ENCODE results near the gene ARFGEF3. TPM values are rescaled to one million over a fixed set of nuclear protein-coding genes. Genes with fewer than 3 reads are reported as not detected.

Gene ARFGEF3
- total RNA-seq, 1 donor = under 0.01 TPM

DNA sequence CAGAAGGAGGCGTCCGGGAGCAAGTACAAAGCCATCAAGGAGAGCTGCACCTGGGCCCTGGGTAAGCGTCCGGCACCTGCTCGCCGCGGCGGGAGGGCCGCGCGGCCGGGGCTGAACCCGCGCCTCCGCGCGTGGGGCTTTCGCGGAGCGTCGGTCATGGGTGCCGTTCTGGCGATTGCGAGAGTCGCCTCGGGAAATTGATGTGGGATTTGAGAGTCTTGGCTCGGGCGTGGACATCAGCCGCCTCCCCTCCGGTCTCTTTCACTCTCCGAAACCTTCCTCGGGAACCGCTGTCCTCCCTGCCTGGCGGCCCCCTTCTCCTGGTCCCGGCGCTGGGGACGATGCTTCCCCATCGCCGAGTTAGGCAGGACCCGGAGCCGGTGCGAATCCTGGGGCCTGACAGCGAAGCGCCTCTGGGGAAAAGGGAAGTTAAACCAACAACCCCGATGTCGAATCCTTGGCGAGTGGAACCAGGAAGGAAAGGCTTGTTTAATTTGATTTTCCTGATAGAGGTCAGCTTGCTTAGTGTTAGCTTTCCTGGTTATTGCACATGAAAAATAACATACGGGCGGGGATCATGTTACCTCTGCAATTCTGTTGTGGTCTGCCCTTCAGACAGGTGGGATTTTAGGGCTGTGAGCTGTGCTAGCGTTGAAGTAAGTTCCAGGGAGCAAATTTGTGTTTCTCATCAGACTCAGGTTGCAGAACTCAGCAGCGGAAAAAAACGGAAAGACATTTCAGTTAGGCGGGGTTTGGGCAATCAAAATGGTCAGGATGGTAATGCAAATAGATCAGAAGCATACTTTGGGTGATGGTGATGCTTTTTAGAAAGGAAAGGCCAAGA is 594 bp downstream of the ARFGEF3 start:
- peak overlapping the region; percentile 87 for H2AFZ ChIP-seq (ENCODE audit: low read length)
- peaks cover 4% of the 10 kb centered on the region for H3K4me1 ChIP-seq (ENCODE audit: insufficient read depth, low read length)
- H3K4me3 ChIP-seq (ENCODE audit: insufficient read depth, low read length) = peak overlapping the region; percentile 69
- H3K9me3 ChIP-seq (ENCODE audit: low read depth, low read length) = no peaks in the 10 kb centered on the region
- no peaks in the 10 kb centered on the region for H4K20me1 ChIP-seq (ENCODE audit: insufficient read depth, low read length)
- no peaks in the 10 kb centered on the region for H3K79me2 ChIP-seq (ENCODE audit: insufficient read depth, low read length)
- DNase-seq (ENCODE audit: insufficient read length, low spot score, missing footprints) = peak; percentile 91
- H3K36me3 ChIP-seq (ENCODE audit: insufficient read depth, low read length) = no peaks in the 10 kb centered on the region
- no peak overlapping the region for H3K27ac ChIP-seq (ENCODE audit: low read depth, low read length)
- peak overlapping the region; percentile 85 for H3K4me2 ChIP-seq (ENCODE audit: insufficient read depth, low read length)
- peaks cover 66% of the 10 kb centered on the region for H3K27me3 ChIP-seq (ENCODE audit: insufficient read depth, low read length)
- TF ChIP-seq, protein P1, sequence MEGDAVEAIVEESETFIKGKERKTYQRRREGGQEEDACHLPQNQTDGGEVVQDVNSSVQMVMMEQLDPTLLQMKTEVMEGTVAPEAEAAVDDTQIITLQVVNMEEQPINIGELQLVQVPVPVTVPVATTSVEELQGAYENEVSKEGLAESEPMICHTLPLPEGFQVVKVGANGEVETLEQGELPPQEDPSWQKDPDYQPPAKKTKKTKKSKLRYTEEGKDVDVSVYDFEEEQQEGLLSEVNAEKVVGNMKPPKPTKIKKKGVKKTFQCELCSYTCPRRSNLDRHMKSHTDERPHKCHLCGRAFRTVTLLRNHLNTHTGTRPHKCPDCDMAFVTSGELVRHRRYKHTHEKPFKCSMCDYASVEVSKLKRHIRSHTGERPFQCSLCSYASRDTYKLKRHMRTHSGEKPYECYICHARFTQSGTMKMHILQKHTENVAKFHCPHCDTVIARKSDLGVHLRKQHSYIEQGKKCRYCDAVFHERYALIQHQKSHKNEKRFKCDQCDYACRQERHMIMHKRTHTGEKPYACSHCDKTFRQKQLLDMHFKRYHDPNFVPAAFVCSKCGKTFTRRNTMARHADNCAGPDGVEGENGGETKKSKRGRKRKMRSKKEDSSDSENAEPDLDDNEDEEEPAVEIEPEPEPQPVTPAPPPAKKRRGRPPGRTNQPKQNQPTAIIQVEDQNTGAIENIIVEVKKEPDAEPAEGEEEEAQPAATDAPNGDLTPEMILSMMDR (IDR thresholded peaks at IDR 0.05; ENCODE audit: extremely low read depth, low read depth, low read length) = no peak

DNA sequence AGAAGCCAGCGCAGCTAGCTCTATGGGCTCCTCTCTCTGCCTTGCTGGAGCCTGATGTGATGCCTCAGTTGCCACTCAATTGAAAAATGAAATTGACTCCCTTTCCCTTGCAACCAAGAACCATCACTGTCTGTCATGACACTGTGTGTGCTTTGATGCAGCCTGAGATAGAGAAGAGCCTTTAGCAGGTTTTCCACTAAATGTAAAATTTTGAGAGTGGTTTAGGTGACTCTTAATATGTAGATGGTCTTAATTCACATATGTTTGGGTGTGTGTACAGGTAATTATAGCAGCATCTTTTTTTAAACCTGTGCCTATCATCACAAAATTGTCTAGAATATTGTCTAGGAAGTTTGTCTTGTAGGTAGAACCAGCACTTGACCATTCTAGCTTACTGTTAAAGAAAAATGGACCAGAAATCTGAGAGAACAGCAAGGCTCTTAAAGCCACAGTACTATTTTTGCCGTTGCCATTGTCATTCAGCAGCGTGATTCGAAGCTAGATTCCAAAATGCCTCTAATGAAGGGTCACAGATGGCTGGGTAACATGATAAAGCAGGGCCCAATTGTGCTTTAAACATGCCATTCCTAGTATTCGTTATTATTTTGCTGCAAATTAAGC is 1.3 kb downstream of the ARFGEF3 start:
- Histone ChIP-seq H3K79me2 (ENCODE audit: insufficient read depth, low read length) (no peaks in the 10 kb centered on the region), H3K4me2 (ENCODE audit: insufficient read depth, low read length) (no peak overlapping the region), H3K27ac (ENCODE audit: low read depth, low read length) (no peak overlapping the region), H3K36me3 (ENCODE audit: insufficient read depth, low read length) (no peaks in the 10 kb centered on the region), H4K20me1 (ENCODE audit: insufficient read depth, low read length) (no peaks in the 10 kb centered on the region), H2AFZ (ENCODE audit: low read length) (no peak overlapping the region), H3K27me3 (ENCODE audit: insufficient read depth, low read length) (peaks cover 64% of the 10 kb centered on the region), H3K4me1 (ENCODE audit: insufficient read depth, low read length) (peaks cover 4% of the 10 kb centered on the region), H3K9me3 (ENCODE audit: low read depth, low read length) (no peaks in the 10 kb centered on the region), H3K4me3 (ENCODE audit: insufficient read depth, low read length) (no peak overlapping the region)
- DNase-seq (ENCODE audit: insufficient read length, low spot score, missing footprints) = peak; percentile 48
- TF ChIP-seq, protein P1 (IDR thresholded peaks at IDR 0.05; ENCODE audit: extremely low read depth, low read depth, low read length) = no peak

DNA sequence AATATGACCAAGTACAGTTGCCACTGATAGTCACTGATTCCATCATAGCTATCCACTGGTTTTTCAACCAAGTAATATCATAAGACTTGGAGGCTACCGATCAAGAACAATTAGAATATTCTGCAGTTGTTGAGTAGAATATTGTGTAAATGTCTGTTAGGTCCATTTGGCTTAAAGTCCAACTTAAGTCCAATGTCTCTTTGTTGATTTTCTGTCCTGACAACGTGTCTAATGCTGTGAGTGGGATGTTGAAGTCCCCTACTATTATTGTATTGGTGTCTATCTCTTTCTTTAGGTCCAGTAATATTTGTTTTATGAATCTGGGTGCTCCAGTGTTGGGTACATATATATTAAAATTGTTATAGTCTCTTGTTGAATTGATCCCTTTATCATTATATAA is 13.9 kb downstream of the ARFGEF3 start:
- Histone ChIP-seq H3K4me1 (ENCODE audit: insufficient read depth, low read length) (no peaks in the 10 kb centered on the region), H3K4me2 (ENCODE audit: insufficient read depth, low read length) (no peak overlapping the region), H2AFZ (ENCODE audit: low read length) (no peak overlapping the region), H3K4me3 (ENCODE audit: insufficient read depth, low read length) (no peak overlapping the region), H4K20me1 (ENCODE audit: insufficient read depth, low read length) (no peaks in the 10 kb centered on the region), H3K36me3 (ENCODE audit: insufficient read depth, low read length) (no peaks in the 10 kb centered on the region), H3K27ac (ENCODE audit: low read depth, low read length) (no peak overlapping the region), H3K79me2 (ENCODE audit: insufficient read depth, low read length) (no peaks in the 10 kb centered on the region), H3K27me3 (ENCODE audit: insufficient read depth, low read length) (peaks cover under 1% of the 10 kb centered on the region), H3K9me3 (ENCODE audit: low read depth, low read length) (peaks cover 4% of the 10 kb centered on the region)
- DNase-seq (ENCODE audit: insufficient read length, low spot score, missing footprints) = no peak
- TF ChIP-seq, protein P1 (IDR thresholded peaks at IDR 0.05; ENCODE audit: extremely low read depth, low read depth, low read length) = no peak

DNA sequence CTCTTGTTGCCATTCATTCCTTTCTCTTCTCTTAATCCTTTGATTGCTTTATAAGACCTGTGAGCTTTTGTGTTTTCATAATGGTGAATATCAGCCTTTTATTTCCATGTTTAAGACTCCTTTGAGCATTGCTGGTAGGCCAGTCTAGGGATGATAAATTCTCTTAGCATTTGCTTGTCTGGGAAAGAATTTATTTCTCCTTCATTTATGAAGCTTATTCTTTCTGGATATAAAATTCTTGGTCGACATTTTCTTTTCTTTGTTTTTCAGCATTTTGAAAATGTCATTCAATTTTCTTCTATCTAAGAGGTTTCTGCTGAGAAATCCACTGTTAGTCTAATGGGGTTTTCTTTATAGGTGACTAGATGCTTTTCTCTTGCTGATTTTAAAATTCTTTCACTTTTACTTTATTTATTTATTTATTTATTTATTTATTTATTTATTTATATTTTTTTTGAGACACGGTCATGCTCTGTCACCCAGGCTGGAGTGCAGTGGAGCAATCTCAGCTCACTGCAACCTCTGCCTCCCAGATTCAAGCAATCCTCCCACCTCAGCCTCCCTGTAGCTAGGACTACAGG is 15.0 kb downstream of the ARFGEF3 start:
- Histone ChIP-seq H3K4me3 (ENCODE audit: insufficient read depth, low read length) (no peak overlapping the region), H4K20me1 (ENCODE audit: insufficient read depth, low read length) (no peaks in the 10 kb centered on the region), H2AFZ (ENCODE audit: low read length) (no peak overlapping the region), H3K27ac (ENCODE audit: low read depth, low read length) (no peak overlapping the region), H3K4me1 (ENCODE audit: insufficient read depth, low read length) (no peaks in the 10 kb centered on the region), H3K4me2 (ENCODE audit: insufficient read depth, low read length) (no peak overlapping the region), H3K27me3 (ENCODE audit: insufficient read depth, low read length) (peaks cover 2% of the 10 kb centered on the region), H3K79me2 (ENCODE audit: insufficient read depth, low read length) (no peaks in the 10 kb centered on the region), H3K9me3 (ENCODE audit: low read depth, low read length) (peaks cover 4% of the 10 kb centered on the region), H3K36me3 (ENCODE audit: insufficient read depth, low read length) (no peaks in the 10 kb centered on the region)
- no peak for DNase-seq (ENCODE audit: insufficient read length, low spot score, missing footprints)
- TF ChIP-seq, protein P1 (IDR thresholded peaks at IDR 0.05; ENCODE audit: extremely low read depth, low read depth, low read length) = no peak
